ENCODE measurements around the gene RRAS.

DNA sequence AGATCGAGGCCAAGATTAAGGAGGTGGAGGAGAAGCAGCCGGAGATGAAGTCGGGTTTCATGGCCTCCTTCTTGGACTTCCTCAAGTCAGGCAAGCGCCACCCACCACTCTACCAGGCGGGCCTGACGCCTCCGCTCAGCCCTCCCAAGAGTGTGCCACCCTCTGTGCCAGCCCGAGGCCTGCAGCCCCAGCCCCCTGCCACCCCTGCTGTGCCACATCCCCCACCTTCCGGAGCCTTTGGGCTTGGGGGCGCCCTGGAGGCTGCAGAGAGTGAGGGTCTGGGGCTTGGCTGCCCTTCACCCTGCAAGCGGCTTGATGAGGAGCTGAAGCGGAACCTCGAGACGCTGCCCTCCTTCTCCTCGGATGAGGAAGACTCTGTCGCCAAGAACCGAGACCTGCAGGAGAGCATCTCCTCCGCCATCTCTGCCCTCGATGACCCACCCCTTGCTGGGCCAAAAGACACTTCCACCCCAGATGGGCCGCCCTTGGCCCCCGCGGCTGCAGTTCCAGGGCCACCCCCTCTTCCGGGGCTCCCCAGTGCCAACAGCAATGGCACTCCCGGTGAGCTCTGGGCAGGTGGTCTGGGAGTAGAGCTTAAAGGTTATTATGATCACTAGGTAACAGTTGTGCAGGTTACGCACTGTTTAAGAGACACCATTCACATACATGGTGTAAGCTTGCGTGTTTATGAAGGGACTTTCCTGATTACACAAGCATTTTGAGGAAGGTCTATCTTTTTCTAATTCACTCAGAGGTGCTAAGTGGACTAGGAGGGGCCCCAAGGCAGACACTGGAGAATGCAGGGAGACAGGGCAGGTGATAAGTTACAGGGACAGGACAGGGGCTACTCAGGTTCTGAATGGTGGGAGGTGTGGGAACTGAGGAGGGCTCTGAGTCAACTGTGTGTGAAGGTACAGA, 40.3 kb downstream of the RRAS start:
- TF ChIP-seq, protein P1, sequence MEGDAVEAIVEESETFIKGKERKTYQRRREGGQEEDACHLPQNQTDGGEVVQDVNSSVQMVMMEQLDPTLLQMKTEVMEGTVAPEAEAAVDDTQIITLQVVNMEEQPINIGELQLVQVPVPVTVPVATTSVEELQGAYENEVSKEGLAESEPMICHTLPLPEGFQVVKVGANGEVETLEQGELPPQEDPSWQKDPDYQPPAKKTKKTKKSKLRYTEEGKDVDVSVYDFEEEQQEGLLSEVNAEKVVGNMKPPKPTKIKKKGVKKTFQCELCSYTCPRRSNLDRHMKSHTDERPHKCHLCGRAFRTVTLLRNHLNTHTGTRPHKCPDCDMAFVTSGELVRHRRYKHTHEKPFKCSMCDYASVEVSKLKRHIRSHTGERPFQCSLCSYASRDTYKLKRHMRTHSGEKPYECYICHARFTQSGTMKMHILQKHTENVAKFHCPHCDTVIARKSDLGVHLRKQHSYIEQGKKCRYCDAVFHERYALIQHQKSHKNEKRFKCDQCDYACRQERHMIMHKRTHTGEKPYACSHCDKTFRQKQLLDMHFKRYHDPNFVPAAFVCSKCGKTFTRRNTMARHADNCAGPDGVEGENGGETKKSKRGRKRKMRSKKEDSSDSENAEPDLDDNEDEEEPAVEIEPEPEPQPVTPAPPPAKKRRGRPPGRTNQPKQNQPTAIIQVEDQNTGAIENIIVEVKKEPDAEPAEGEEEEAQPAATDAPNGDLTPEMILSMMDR (conservative IDR thresholded peaks at IDR 0.05; ENCODE audit: low read depth, low read length): no peak
- TF ChIP-seq, protein P2, sequence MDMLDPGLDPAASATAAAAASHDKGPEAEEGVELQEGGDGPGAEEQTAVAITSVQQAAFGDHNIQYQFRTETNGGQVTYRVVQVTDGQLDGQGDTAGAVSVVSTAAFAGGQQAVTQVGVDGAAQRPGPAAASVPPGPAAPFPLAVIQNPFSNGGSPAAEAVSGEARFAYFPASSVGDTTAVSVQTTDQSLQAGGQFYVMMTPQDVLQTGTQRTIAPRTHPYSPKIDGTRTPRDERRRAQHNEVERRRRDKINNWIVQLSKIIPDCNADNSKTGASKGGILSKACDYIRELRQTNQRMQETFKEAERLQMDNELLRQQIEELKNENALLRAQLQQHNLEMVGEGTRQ (IDR thresholded peaks at IDR 0.05; ENCODE audit: low read depth, low read length): no peak
- TF ChIP-seq MXI1 (IDR thresholded peaks at IDR 0.05; ENCODE audit: borderline replicate concordance, low read depth, low read length) (no peak), FOS (IDR thresholded peaks at IDR 0.05; ENCODE audit: low read depth, low read length) (no peak), RCOR1 (IDR thresholded peaks at IDR 0.05; ENCODE audit: insufficient replicate concordance, low read length) (no peak), POLR2A (IDR thresholded peaks at IDR 0.05; ENCODE audit: low read depth, low read length) (no peak), CEBPB (IDR thresholded peaks at IDR 0.05; ENCODE audit: low read depth, low read length) (no peak), NFE2L2 (IDR thresholded peaks at IDR 0.05; ENCODE audit: low read depth, low read length) (no peak), SMC3 (IDR thresholded peaks at IDR 0.05; ENCODE audit: low read depth, low read length) (no peak), RAD21 (IDR thresholded peaks at IDR 0.05; ENCODE audit: low read length) (no peak), RFX5 (IDR thresholded peaks at IDR 0.05; ENCODE audit: low read depth, low read length) (no peak), CHD1 (IDR thresholded peaks at IDR 0.05; ENCODE audit: low read depth, low read length) (no peak), MAFK (IDR thresholded peaks at IDR 0.05; ENCODE audit: low read depth, low read length) (no peak)

All from IMR-90 (cell line).